ENCODE measurements around the gene MOB4.
"Not testable (repeated sequence)": the region's sequence is repeated elsewhere in the genome, so short reads cannot be mapped to it uniquely, and the experiment has no call there.

Gene MOB4

DNA sequence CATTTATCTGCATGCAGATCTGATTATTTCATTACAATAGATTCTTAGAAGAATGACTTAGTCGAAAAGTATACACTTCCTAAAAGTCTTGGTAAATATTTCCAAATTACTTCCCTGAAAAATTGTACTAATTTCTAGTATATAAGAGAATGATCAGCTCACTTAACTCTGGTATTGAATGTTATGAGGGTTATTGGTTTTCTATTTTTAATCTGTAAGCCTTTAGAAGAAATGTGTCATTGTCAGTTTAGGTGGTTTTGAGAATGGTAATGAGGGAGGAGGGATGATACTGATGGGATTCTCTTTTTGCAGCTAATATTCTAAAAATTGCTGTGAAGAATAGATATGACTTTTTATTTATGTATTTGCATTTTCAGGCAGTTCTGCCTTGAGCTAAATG is 23.9 kb downstream of the MOB4 start:
- DNase-seq (ENCODE audit: low read depth in 1 of 2, low spot score in 1 of 2), result no peak
- in situ Hi-C loops (cut with HindIII; ENCODE audit: low pct_unique_long_range_greater_than_20kb, low sequenced_read_pairs), result no loop called here
- no peak for TF ChIP-seq JUND (IDR thresholded peaks at IDR 0.05; ENCODE audit: low read depth)

DNA sequence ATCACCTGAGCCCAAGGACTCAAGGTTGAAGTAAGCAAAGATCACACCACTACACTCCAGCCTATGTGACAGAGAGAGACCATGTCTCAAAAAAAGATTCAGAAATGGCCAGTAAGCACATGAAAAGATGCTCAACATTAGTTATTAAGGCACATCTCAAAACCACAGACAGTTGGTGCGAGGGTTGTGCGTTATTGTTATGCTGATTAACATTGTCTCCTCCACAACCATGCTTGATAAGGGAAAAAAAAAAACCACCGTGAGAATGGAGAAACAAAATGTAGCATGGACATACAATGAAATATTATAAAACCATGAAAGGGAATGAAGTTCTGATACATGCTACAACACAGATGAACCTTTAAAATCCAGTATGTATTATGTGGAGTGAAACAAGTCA is 27.3 kb downstream of the MOB4 start:
- no peak for TF ChIP-seq JUND (IDR thresholded peaks at IDR 0.05; ENCODE audit: low read depth)
- no peak for DNase-seq (ENCODE audit: low read depth in 1 of 2, low spot score in 1 of 2)
- in situ Hi-C loops (cut with HindIII; ENCODE audit: low pct_unique_long_range_greater_than_20kb, low sequenced_read_pairs), result no loop called here

DNA sequence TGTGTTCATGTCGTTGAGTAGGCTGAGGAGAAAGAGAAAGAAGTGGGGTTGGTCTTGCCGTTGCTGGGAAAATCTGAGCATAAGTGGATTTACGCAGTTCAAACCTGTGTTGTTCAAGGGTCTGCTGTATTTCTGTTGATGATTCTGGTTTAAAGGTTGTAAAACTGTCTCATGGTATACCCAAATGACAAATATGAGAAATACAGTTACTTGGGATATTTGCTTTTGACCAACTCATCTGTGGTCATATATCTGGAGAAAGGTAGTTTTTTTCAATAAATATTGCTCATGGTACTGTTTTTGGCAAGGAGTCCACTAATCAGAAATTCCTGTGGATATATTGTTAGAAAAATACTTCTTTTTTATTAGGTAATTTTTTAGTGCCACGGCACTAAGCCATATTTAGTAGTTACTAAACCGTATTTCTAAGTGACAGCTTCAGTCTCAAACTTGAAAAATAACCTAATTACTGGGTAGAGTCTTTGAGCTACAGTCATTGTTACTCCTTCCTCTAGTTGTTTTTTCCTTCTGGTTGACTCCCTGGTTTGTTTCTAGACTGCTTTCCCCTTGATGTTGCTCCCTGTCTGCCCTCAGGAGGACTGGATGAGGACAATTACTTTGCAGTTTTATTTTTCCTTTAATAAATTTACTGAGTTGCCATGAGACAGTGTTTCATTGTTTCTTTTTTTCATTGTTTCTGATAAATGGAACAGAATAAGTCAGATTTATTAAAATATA is 31.5 kb downstream of the MOB4 start:
- in situ Hi-C loops (cut with HindIII; ENCODE audit: low pct_unique_long_range_greater_than_20kb, low sequenced_read_pairs), result no loop called here
- no peak for TF ChIP-seq JUND (IDR thresholded peaks at IDR 0.05; ENCODE audit: low read depth)
- no peak for DNase-seq (ENCODE audit: low read depth in 1 of 2, low spot score in 1 of 2)

DNA sequence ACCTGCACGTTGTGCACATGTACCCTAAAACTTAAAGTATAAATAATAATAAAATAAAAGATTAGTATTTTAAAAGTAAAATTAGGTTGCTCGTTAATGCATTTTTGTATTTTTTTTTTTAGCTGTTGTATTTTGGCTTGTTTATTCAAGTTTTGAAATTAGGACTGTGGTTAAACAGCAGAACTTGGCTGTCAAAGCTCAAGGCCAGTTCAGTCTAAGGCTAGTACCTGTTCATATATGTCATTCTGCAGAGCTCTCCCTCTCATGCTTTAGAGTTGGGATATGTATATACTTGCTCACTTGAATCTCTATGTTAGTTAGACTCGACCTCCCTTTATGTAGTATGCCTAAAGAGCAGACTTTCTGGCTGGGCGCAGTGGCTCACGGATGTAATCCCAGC is 32.7 kb downstream of the MOB4 start:
- no peak for TF ChIP-seq JUND (IDR thresholded peaks at IDR 0.05; ENCODE audit: low read depth)
- in situ Hi-C loops (cut with HindIII; ENCODE audit: low pct_unique_long_range_greater_than_20kb, low sequenced_read_pairs), result no loop called here
- no peak for DNase-seq (ENCODE audit: low read depth in 1 of 2, low spot score in 1 of 2)

DNA sequence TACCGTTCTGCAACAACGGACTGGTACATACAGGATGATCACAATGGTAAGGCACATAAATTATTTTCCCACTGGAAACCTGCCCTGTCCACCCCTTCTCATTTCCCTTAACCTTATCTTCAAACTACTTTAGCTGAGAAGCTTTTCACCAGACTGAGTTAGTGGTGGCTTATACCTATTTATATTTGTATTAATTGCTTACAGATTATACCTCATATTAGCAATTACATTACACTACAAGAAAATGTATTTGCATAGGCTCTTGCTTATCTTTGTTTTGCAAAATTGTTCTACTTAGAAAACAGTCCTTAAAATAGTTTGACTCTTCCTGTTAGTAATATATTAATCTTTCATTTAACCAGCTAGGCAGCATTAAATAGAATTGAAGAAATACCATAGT is 35.4 kb downstream of the MOB4 start:
- DNase-seq (ENCODE audit: low read depth in 1 of 2, low spot score in 1 of 2); in situ Hi-C loops (cut with HindIII; ENCODE audit: low pct_unique_long_range_greater_than_20kb, low sequenced_read_pairs): not testable (repeated sequence)

DNA sequence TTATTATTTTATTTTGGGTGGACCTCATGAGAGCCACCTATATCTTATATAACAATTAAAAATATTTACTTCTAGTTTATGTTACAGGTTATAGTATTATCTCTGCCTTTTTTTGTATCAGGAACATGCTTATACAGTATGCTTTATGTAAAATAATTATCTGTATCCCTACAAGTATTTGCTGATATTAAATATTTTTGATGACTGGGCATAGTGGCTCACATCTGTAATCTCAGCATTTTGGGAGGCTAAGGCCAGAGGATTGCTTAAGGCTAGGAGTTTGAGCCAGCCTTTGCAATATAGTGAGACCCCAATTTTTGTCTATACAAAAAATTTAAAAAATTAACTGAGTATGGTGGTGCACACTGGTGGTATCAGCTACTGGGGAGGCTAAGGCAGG is 39.6 kb downstream of the MOB4 start:
- TF ChIP-seq JUND (IDR thresholded peaks at IDR 0.05; ENCODE audit: low read depth), result no peak
- in situ Hi-C loops (cut with HindIII; ENCODE audit: low pct_unique_long_range_greater_than_20kb, low sequenced_read_pairs), result no loop called here
- DNase-seq (ENCODE audit: low read depth in 1 of 2, low spot score in 1 of 2), result no peak

DNA sequence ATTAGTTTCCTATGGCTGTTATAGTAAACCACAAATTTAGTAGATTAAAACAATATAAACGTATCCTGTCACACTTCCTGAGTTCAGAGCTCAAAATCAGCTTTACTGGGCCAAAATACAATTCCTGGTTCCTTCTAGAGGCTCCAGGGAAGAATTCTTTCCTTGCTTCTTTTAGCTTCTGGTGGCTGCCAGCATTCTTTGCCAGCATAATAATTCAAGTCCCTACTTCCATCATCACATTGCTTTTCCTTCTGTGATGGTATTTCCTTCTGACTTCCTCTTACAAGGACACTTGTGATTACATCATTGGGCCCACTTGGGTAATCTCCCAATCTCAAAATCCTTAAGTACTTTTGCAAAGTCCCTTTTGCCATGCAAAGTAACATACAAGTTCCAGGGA is 40.6 kb downstream of the MOB4 start:
- in situ Hi-C loops (cut with HindIII; ENCODE audit: low pct_unique_long_range_greater_than_20kb, low sequenced_read_pairs), result no loop called here
- TF ChIP-seq JUND (IDR thresholded peaks at IDR 0.05; ENCODE audit: low read depth), result no peak
- DNase-seq (ENCODE audit: low read depth in 1 of 2, low spot score in 1 of 2), result no peak

DNA sequence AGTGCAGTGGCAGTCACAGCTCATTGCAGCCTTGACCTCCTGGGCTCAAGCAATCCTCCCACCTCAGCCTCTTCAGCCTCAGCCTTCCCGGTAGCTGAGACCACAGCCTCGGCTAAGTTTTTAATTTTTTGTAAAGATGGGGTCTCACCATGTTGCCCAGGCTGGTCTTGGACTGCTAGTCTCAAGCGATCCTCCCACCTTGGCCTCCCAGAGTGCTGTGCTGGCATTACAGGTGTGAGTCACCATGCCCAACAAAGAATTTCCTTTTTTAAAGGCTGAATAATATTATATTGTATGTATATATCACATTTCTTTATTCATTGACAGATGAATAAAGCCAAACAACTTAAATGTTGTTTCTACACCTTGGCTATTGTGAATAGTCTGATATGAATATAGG is 42.5 kb downstream of the MOB4 start:
- no peak for DNase-seq (ENCODE audit: low read depth in 1 of 2, low spot score in 1 of 2)
- in situ Hi-C loops (cut with HindIII; ENCODE audit: low pct_unique_long_range_greater_than_20kb, low sequenced_read_pairs), result no loop called here
- TF ChIP-seq JUND (IDR thresholded peaks at IDR 0.05; ENCODE audit: low read depth), result no peak

DNA sequence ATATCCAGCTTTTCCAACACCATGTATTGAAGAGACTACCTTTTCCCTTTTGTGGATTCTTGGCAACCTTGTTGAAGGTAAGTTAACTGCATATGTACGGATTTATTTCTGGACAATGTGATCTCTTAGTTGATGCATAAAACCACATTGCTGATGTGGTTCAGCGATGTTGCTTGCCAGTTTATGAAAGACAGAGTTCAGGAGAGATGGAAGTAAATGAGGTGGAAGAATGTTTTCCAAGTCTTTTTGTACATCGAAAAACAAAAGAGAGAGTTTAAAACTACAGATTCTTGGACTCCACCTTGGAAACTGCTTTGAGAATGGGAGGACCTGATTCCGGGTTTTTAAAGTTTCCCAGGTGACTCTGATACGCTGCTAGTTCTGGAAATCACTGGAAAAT is 43.8 kb downstream of the MOB4 start:
- TF ChIP-seq JUND (IDR thresholded peaks at IDR 0.05; ENCODE audit: low read depth), result no peak
- DNase-seq (ENCODE audit: low read depth in 1 of 2, low spot score in 1 of 2), result no peak
- in situ Hi-C loops (cut with HindIII; ENCODE audit: low pct_unique_long_range_greater_than_20kb, low sequenced_read_pairs), result no loop called here

DNA sequence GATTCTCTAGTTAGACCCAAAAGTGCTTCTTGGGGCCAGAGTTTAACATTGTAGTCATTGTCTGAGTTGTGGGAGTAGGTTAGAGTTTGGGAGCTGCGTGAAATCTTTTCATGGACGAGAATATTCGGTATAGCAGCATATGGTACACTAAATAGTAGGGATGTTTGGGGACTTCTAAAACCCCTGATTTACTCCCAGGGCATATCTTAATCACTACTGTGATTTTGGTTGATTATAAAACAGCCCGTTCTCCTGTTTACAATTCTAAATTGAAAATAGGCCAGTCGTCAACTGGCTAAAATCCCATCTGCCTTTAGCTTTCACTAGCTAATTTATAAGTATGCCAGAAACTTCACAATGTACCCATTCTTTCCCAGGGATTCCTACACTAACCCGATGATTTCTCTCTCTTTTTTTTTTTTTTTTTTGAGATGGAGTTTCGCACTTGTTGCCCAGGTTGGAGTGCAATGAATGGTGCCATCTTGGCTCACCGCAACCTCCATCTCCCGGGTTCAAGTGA is 44.3 kb downstream of the MOB4 start:
- in situ Hi-C loops (cut with HindIII; ENCODE audit: low pct_unique_long_range_greater_than_20kb, low sequenced_read_pairs), result no loop called here
- TF ChIP-seq JUND (IDR thresholded peaks at IDR 0.05; ENCODE audit: low read depth), result no peak
- no peak for DNase-seq (ENCODE audit: low read depth in 1 of 2, low spot score in 1 of 2)

DNA sequence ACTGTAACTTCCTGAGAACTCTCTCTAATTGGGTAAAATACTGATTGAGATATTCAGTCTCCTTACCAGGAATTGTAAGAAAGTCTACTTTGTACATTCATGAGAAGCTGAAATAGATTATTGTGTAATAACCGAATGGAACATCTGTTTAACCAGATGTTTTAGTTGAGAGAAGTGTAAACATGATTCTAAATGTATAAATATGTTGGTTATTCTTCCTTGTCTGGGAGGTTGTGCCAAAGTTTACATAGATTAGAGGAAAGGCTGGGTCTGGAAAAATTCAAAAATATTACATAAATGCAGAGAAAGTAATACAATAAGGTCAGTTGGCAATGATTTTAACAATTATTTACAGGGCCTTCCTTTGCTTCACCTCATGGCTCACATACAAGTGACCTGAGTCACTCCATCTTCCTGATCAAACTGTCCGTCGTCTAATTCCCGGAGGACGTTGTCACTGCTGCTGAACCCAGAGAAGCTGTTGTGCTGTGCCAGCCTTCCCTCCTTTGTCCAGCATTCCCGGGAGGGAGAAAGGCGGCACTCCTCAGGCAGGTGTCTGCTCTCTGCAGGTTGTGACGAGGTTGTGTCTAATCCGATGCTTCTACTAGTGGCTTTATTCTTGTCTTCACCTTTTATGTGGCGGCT is 55.9 kb downstream of the MOB4 start:
- in situ Hi-C loops (cut with HindIII; ENCODE audit: low pct_unique_long_range_greater_than_20kb, low sequenced_read_pairs), result no loop called here
- no peak for TF ChIP-seq JUND (IDR thresholded peaks at IDR 0.05; ENCODE audit: low read depth)
- no peak for DNase-seq (ENCODE audit: low read depth in 1 of 2, low spot score in 1 of 2)

DNA sequence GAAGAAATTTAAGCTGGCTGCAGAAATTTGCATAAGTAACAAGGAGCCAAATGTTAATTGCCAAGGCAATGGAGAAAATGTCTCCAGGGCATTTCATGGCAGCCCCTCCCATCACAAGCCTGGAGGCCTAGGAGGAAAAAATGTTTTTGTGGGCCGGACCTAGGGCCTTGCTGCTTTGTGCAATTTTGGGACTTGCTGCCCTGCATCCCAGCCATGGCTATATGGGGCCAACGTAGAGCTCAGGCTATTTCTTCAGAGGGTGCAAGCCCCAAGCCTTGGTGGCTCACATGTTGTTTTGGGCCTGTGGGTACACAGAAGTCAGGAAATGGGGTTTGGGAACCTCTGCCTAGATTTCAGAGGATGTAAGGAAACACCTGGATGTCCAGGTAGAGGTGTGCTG is 57.7 kb downstream of the MOB4 start:
- DNase-seq (ENCODE audit: low read depth in 1 of 2, low spot score in 1 of 2), result no peak
- in situ Hi-C loops (cut with HindIII; ENCODE audit: low pct_unique_long_range_greater_than_20kb, low sequenced_read_pairs), result no loop called here
- no peak for TF ChIP-seq JUND (IDR thresholded peaks at IDR 0.05; ENCODE audit: low read depth)

DNA sequence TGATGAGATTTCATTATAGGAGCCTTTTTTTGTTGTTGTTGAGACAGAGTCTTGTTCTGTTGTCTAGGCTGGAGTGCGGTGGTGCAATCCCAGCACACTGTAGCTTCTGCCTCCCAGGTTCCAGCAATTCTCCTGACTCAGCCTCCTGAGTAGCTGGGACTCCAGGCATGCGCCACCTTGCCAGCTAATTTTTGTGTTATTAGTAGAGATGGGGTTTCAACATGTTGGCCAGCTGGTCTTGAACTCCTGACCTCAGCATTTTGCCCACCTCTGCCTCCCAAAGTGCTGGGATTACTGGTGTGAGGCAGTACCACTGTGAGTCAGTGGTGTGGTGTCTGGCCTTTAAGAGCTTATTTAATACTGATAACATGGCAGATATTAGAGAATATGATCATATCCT is 60.1 kb downstream of the MOB4 start:
- in situ Hi-C loops (cut with HindIII; ENCODE audit: low pct_unique_long_range_greater_than_20kb, low sequenced_read_pairs), result no loop called here
- no peak for TF ChIP-seq JUND (IDR thresholded peaks at IDR 0.05; ENCODE audit: low read depth)
- DNase-seq (ENCODE audit: low read depth in 1 of 2, low spot score in 1 of 2), result no peak

DNA sequence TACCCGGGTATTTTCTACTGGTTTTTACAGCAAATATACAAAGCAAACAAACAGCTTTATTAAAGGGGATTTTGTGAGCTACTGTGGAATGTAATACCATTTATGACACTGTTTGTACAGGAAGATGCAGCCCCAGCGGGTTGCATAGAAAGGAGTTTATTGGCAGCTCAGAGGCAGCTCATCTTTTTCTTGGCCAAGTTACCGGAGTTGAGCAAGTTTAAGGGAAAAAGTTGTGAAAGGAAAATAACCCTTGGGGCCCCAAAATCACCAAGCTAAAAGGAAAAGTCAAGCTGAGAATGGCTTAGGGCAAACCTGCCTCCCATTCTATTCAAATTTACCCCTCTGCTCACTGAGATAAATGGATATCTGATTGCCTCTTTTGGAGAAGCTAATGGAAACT is 60.8 kb downstream of the MOB4 start:
- no peak for TF ChIP-seq JUND (IDR thresholded peaks at IDR 0.05; ENCODE audit: low read depth)
- in situ Hi-C loops (cut with HindIII; ENCODE audit: low pct_unique_long_range_greater_than_20kb, low sequenced_read_pairs), result no loop called here

More for the DNA sequence above, 60.8 kb downstream of the MOB4 start:
- DNase-seq (ENCODE audit: low read depth in 1 of 2, low spot score in 1 of 2), result no peak
